Measurements from ENCODE around the gene MAP3K8. TPM values are rescaled to one million over a fixed set of nuclear protein-coding genes. Genes with fewer than 3 reads are reported as not detected.
A peak's percentile ranks its signal among the peaks of the same experiment; 100 is the strongest.

The MAP3K8 gene
- total and polyA plus RNA-seq, 7 donors: 2.4 to 8.3 (median 4.4) TPM

- H3K27ac ChIP-seq: peak overlapping the region; percentile 51
- peak; percentile 91 to 100 (median 100) for ATAC-seq
Measured at GRCh38 chr10:30510184-30510931, 76.4 kb downstream of the MAP3K8 start.

GRCh38 chr10:30510932-30511700, 77.1 kb downstream of the MAP3K8 start:
- Histone ChIP-seq H3K36me3 (ENCODE audit: insufficient read depth in 1 of 2, low read depth in 1 of 2) (no peaks in the 10 kb centered on the region), H3K27ac (peak overlapping the region; percentile 51), H3K27me3 (ENCODE audit: insufficient read depth in 3 of 3, low read length in 2 of 3) (no peaks in the 10 kb centered on the region), H3K4me3 (no peak overlapping the region), H3K4me1 (peaks cover 19% of the 10 kb centered on the region), H3K9me3 (no peaks in the 10 kb centered on the region)
- ATAC-seq (peak in 2 of 4 donors; percentile 6 to 12), DNase-seq (no peak)
- intact Hi-C loops (cut with DNase I): loop anchor here in 1 of 2 donors (5.0 kb wide), 1 partner anchor 74 kb away; no protein-coding TSS in a partner anchor
- no peak for TF ChIP-seq CTCF (IDR thresholded peaks at IDR 0.05)
- WGBS, 3 donors: 28 to 45% (median 31%) methylated on average over 4 of the region's 4 CpGs

More at GRCh38 chr10:30510184-30510931, 76.4 kb downstream of the MAP3K8 start:
- intact Hi-C loops (cut with DNase I): loop anchor here in 1 of 2 donors (5.0 kb wide), 1 partner anchor 73 kb away; no protein-coding TSS in a partner anchor
- Histone ChIP-seq H3K36me3 (ENCODE audit: insufficient read depth in 1 of 2, low read depth in 1 of 2) (no peaks in the 10 kb centered on the region), H3K4me1 (peaks cover 19% of the 10 kb centered on the region), H3K27me3 (ENCODE audit: insufficient read depth in 3 of 3, low read length in 2 of 3) (no peaks in the 10 kb centered on the region), H3K4me3 (no peak overlapping the region), H3K9me3 (no peaks in the 10 kb centered on the region)
- peak; percentile 27 for TF ChIP-seq CTCF (IDR thresholded peaks at IDR 0.05)
- WGBS, 3 donors: 25 to 40% (median 28%) methylated on average over 8 of the region's 8 CpGs
- DNase-seq: peak; percentile 49 to 78

Other genes with a start within 250 kb of the MAP3K8 start
- 10 to 100 TPM; 22.3 to 41.7 (median 28.2) TPM for gene MTPAP, start 84.9 kb upstream of the MAP3K8 start, total RNA-seq
- 10 to 100 TPM in 1 of 3 donors, 1 to 10 TPM in 2; 7.9 to 14.7 (median 9.8) TPM for gene MTPAP, start 84.9 kb upstream of the MAP3K8 start, polyA plus RNA-seq
- not detected for gene LYZL2, start 195.6 kb downstream of the MAP3K8 start, total RNA-seq
- not detected for gene LYZL2, start 195.6 kb downstream of the MAP3K8 start, polyA plus RNA-seq

All from psoas muscle (tissue), 8 donors.